Smooth muscle cell of the umbilical artery (primary cell): ENCODE measurements around the gene TXNL4B. TPM values are rescaled to one million over a fixed set of nuclear protein-coding genes. Genes with fewer than 3 reads are reported as not detected.

Experiments
- total RNA-seq: library from RNA; depleted of rRNA; stranded (reverse); fragments of >200 nt; gene quantifications from 2 replicates; pipeline ENCODE4 v1.2.3, GENCODE V29; 2014

Gene TXNL4B
- 7.1 and 7.5 TPM in 2 replicates for total RNA-seq

GRCh38 chr16:72093448-72094265, at the start of gene TXNL4B, which contains the start of gene DHX38:
Gene TXNL4B (minus strand): TSS chr16:72093620. CDS start chr16:72090749, 2,871 bp downstream.
Gene DHX38 (plus strand): TSS chr16:72093847. CDS start chr16:72096158, 2,311 bp downstream.

DNA sequence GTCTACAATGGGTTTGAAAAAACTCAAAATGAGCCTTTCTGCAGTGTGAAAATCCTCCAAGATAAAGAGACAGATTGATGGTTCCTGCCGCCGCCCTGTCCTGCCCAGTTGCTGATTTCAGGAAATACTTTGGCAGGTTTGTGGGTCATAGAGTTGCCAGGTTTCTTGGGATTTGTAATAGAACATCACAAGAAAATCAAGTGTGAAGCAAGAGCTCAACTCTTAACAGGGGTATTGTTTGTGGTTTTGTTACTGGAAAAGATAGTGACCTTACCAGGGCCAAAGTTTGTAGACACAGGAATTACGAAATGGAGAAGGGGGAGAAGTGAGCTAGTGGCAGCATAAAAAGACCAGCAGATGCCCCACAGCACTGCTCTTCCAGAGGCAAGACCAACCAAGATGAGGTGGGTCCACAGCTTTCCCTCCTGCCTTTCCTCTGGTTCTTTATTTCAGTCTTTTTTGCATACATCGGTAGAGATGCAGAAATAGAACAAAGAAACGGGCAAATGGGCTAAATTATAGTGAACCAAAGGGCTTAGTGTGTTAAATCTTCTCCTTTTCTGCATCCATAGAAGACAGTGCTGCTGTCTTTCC, 39.1 kb downstream of the TXNL4B start, which contains the start of gene HP:
HP (plus strand) TSS at position 252 of the 594 bp plus-strand sequence; CDS start at position 400, 148 bp downstream.

Other genes with a start within 250 kb of the TXNL4B start
- 9.8 and 14.3 TPM in 2 replicates for gene ATXN1L, start 247.6 kb downstream of the TXNL4B start, total RNA-seq
- gene ZNF821, start 209.4 kb downstream of the TXNL4B start, total RNA-seq: 4.1 and 6.8 TPM in 2 replicates
- gene IST1, start 198.1 kb downstream of the TXNL4B start, total RNA-seq: 174 and 206 TPM in 2 replicates
- gene PKD1L3, start 93.2 kb downstream of the TXNL4B start, total RNA-seq: not detected in 2 replicates
- gene DHODH, start 84.9 kb downstream of the TXNL4B start, total RNA-seq: 2.7 and 5.3 TPM in 2 replicates
- gene HP, start 39.1 kb downstream of the TXNL4B start, total RNA-seq: not detected in 2 replicates
- gene HPR, start 30.4 kb downstream of the TXNL4B start, total RNA-seq: not detected in 2 replicates
- 72.8 and 97.7 TPM in 2 replicates for gene DHX38, start 227 bp upstream of the TXNL4B start, total RNA-seq
- 0.46 TPM in 1 of 2 replicates, not detected in the other for gene PMFBP1, start 78.5 kb upstream of the TXNL4B start, total RNA-seq